Endothelial cell of umbilical vein (primary cell): ENCODE results near the gene ARID1B. TPM values are rescaled to one million over a fixed set of nuclear protein-coding genes. Genes with fewer than 3 reads are reported as not detected.

Experiments used
- BruUV-seq: library from RNA; stranded (reverse); fragments of 400-500 nt; replicated peaks from 2 replicates; lab custom pipeline; 2021; lab: Mats Ljungman, UMichigan
- CTCF ChIA-PET: fragments of 300-600, 350-600 bp; sonication (Branson Sonifier 250); formaldehyde crosslinking; loops from one replicate; lab custom pipeline; 2021; ENCODE audit warnings: antibody characterized with exemption, inconsistent platforms; lab: Charles Lee
- POLR2A ChIA-PET: fragments of 300-600, 350-600 bp; sonication (Branson Sonifier 250); formaldehyde crosslinking; loops from one replicate; lab custom pipeline; 2021; ENCODE audit warnings: antibody characterized with exemption, inconsistent platforms; lab: Charles Lee
- DNase-seq: peaks from one replicate; pipeline ENCODE4 v3.0.0-alpha.2; 2011; ENCODE audit warnings: low read depth, low spot score
- FAIRE-seq: peaks from 2 replicates; lab custom pipeline; 2011; peaks lifted over from hg19 to GRCh38; lab: Jason Lieb, UNC
- H2AFZ ChIP-seq: 2 replicates; pipeline ENCODE4 v1.6.0; 2012; ENCODE audit warnings: low read depth, low read length, control low read depth, inconsistent platforms
- H3K27ac ChIP-seq: 2 replicates; pipeline ENCODE4 v1.5.1; 2011; ENCODE audit warnings: low read depth, mild to moderate bottlenecking, control low read depth, low read length, moderate library complexity; ENCODE audit not compliant: insufficient read depth
- H3K27me3 ChIP-seq, 2 experiments: 2 replicates each; pipeline versions ENCODE4 v1.6.0 to v1.6.1; 2011; ENCODE audit warnings: low read length in 2 of 2, mixed read lengths in 1 of 2; ENCODE audit not compliant: control insufficient read depth in 2 of 2, insufficient read depth in 2 of 2
- H3K36me3 ChIP-seq, 2 experiments: 2 replicates in 1 of 2; 3 replicates in 1 of 2; pipeline ENCODE4 v1.5.1; 2011; ENCODE audit warnings: low read length in 2 of 2, mild to moderate bottlenecking in 1 of 2, moderate library complexity in 1 of 2; ENCODE audit not compliant: control insufficient read depth in 2 of 2, insufficient read depth in 2 of 2; ENCODE audit errors: extremely low read depth in 1 of 2
- H3K4me1 ChIP-seq: 3 replicates; pipeline ENCODE4 v1.5.1; 2011; ENCODE audit warnings: mild to moderate bottlenecking, low read length; ENCODE audit not compliant: control insufficient read depth, insufficient read depth; ENCODE audit errors: extremely low read depth
- H3K4me2 ChIP-seq: 2 replicates; pipeline ENCODE4 v1.6.1; 2011; ENCODE audit warnings: low read length, control low read depth, mixed read lengths; ENCODE audit not compliant: insufficient read depth
- H3K4me3 ChIP-seq, 3 experiments: fragments of 200-600 bp in 1 of 3; sonication (generic), shearing (Covaris generic) in 1 of 3; replicated peaks in 1 of 3; 2 replicates each; pipeline ENCODE4 v1.5.1; 2011 to 2016; ENCODE audit warnings: control low read depth in 3 of 3, low read length in 3 of 3, mild to moderate bottlenecking in 2 of 3, inconsistent platforms in 1 of 3, low read depth in 1 of 3, moderate library complexity in 1 of 3; ENCODE audit not compliant: insufficient read depth in 1 of 3
- H3K79me2 ChIP-seq: 2 replicates; pipeline ENCODE4 v1.6.0; 2012; ENCODE audit warnings: low read length, inconsistent platforms; ENCODE audit not compliant: control insufficient read depth, insufficient read depth
- H3K9ac ChIP-seq: replicated peaks from 2 replicates; pipeline ENCODE3; 2011; ENCODE audit warnings: low read length, control low read depth; ENCODE audit not compliant: insufficient read depth; ENCODE audit errors: extremely low read depth
- H3K9me1 ChIP-seq: replicated peaks from 3 replicates; pipeline ENCODE4 v1.6.0; 2011; ENCODE audit warnings: mild to moderate bottlenecking, low read length; ENCODE audit not compliant: control insufficient read depth, insufficient read depth; ENCODE audit errors: extremely low read depth
- H3K9me3 ChIP-seq: replicated peaks from 2 replicates; pipeline ENCODE4 v1.5.1; 2012; ENCODE audit warnings: low read length, inconsistent platforms; ENCODE audit not compliant: control insufficient read depth, insufficient read depth
- H4K20me1 ChIP-seq: replicated peaks from 2 replicates; pipeline ENCODE3; 2011; ENCODE audit warnings: mild to moderate bottlenecking, low read length; ENCODE audit not compliant: control insufficient read depth, insufficient read depth; ENCODE audit errors: extremely low read depth
- CTCF ChIP-seq, 2 donors: IDR thresholded peaks; 1 replicate in 1 of 2; 2 replicates in 1 of 2; pipeline ENCODE4 v1.5.1; 2011; ENCODE audit warnings: low read length in 2 of 2, mild to moderate bottlenecking in 2 of 2, moderate library complexity in 2 of 2, control low read depth in 1 of 2, inconsistent platforms in 1 of 2, low read depth in 1 of 2; ENCODE audit not compliant: insufficient read depth in 1 of 2; ENCODE audit errors: extremely low read depth in 1 of 2
- EZH2 ChIP-seq: IDR thresholded peaks from 2 replicates; pipeline ENCODE4 v1.6.1; 2012; ENCODE audit warnings: borderline replicate concordance, low read depth, mild to moderate bottlenecking, moderate library complexity, low read length, inconsistent platforms; ENCODE audit not compliant: severe bottlenecking
- FOS ChIP-seq: IDR thresholded peaks from 2 replicates; pipeline ENCODE4 v1.6.1; 2011; ENCODE audit warnings: mild to moderate bottlenecking, low read length, moderate library complexity, borderline replicate concordance; ENCODE audit not compliant: insufficient read depth
- GATA2 ChIP-seq: IDR thresholded peaks from 2 replicates; pipeline ENCODE4 v1.7.0; 2011; ENCODE audit warnings: low read depth, mild to moderate bottlenecking, moderate library complexity, mixed read lengths, low read length; ENCODE audit not compliant: insufficient read length, insufficient read depth
- JUN ChIP-seq: IDR thresholded peaks from 2 replicates; pipeline ENCODE4 v1.6.1; 2011; ENCODE audit warnings: borderline replicate concordance, low read depth; ENCODE audit not compliant: insufficient read length, insufficient read depth
- MAX ChIP-seq: IDR thresholded peaks from 2 replicates; pipeline ENCODE4 v1.6.1; 2011; ENCODE audit not compliant: insufficient read depth, insufficient read length
- MYC ChIP-seq: IDR thresholded peaks from one replicate; pipeline ENCODE4 v1.6.1; 2011; ENCODE audit warnings: mild to moderate bottlenecking, low read depth, low read length
- POLR2A ChIP-seq: IDR thresholded peaks from 2 replicates; pipeline ENCODE4 v1.6.1; 2012; ENCODE audit warnings: low read depth, mild to moderate bottlenecking, control low read depth, low read length
- POLR2AphosphoS5 ChIP-seq: IDR thresholded peaks from 2 replicates; pipeline ENCODE4 v1.6.1; 2012; ENCODE audit warnings: low read depth, mild to moderate bottlenecking, control low read depth, low read length, moderate library complexity; ENCODE audit not compliant: insufficient read depth
- dilution Hi-C: fragments of 300-500 bp; cut with MboI; formaldehyde crosslinking; loops from one replicate; pipeline ENCODE4 v1.15.0; 2019; ENCODE audit warnings: low sequenced_read_pairs; ENCODE audit not compliant: extremely low pct_ligation_motif_present
- intact Hi-C: fragments of 100-400 bp; cut with micrococcal nuclease; formaldehyde crosslinking; loops from one replicate; pipeline ENCODE4 v1.10.0; 2022
- polyA plus RNA-seq, 4 experiments: library from polyadenylated mRNA; depleted of rRNA in 3 of 4; stranded (reverse) in 3 of 4; unstranded in 1 of 4; fragments of >200 nt; gene quantifications; 2 replicates each; pipeline versions ENCODE4 v1.2.1 to v1.2.3, GENCODE V29; 2011 to 2012; ENCODE audit warnings: missing spikeins in 1 of 4
- total RNA-seq: library from RNA; stranded (reverse); gene quantifications from 2 replicates; pipeline ENCODE4 v1.2.3, GENCODE V29; 2021

Gene ARID1B
- total and polyA plus RNA-seq, 2 donors (not counting 3 experiments of a cell fraction or from before 2014, with no cell fraction given): 21.8 to 89.5 TPM

GRCh38 chr6:156773476-156773875, 3.7 kb upstream of the ARID1B start:
- POLR2A ChIA-PET: no interaction called here

GRCh38 chr6:156773935-156774852, 3.0 kb upstream of the ARID1B start:
- DNase-seq (no peak), FAIRE-seq (no peak)
- dilution Hi-C loops: no loop called here
- Histone ChIP-seq H3K4me1 (peaks cover 17% of the 10 kb centered on the region), H3K79me2 (peaks cover 18% of the 10 kb centered on the region), H3K9me3 (no peaks in the 10 kb centered on the region), H3K4me3 (no peak overlapping the region), H3K4me2 (no peak overlapping the region), H4K20me1 (no peaks in the 10 kb centered on the region), H2AFZ (no peak overlapping the region), H3K9me1 (no peaks in the 10 kb centered on the region), H3K9ac (no peak overlapping the region), H3K36me3 (no peaks in the 10 kb centered on the region), H3K27ac (no peak overlapping the region), H3K27me3 (no peaks in the 10 kb centered on the region)
- TF ChIP-seq CTCF (IDR thresholded peaks at IDR 0.05; ENCODE audit: extremely low read depth in 1 of 2, insufficient read depth in 1 of 2, low read depth in 1 of 2, low read length in 2 of 2): no peak
- no peak for TF ChIP-seq FOS
- no peak for TF ChIP-seq MYC
- TF ChIP-seq GATA2: no peak
- no peak for TF ChIP-seq EZH2
- TF ChIP-seq MAX: no peak
- TF ChIP-seq JUN: no peak
- TF ChIP-seq POLR2AphosphoS5: no peak
- TF ChIP-seq POLR2A: no peak
- intact Hi-C loops: no loop called here
- no TSS peak for BruUV-seq
- POLR2A ChIA-PET: no interaction called here
- CTCF ChIA-PET: no interaction called here

More at GRCh38 chr6:156773476-156773875, 3.7 kb upstream of the ARID1B start:
- no peaks in the 10 kb centered on the region for H3K36me3 ChIP-seq
- FAIRE-seq (no peak), DNase-seq (no peak)
- H3K27ac ChIP-seq: no peak overlapping the region
- BruUV-seq: no TSS peak
- H2AFZ ChIP-seq: no peak overlapping the region
- no peaks in the 10 kb centered on the region for H4K20me1 ChIP-seq
- H3K9me3 ChIP-seq: no peaks in the 10 kb centered on the region
- dilution Hi-C loops: no loop called here
- H3K9ac ChIP-seq: no peak overlapping the region
- H3K4me1 ChIP-seq: peaks cover 17% of the 10 kb centered on the region
- intact Hi-C loops: no loop called here
- H3K4me3 ChIP-seq: no peak overlapping the region
- H3K9me1 ChIP-seq: no peaks in the 10 kb centered on the region
- no peaks in the 10 kb centered on the region for H3K27me3 ChIP-seq
- peaks cover 13% of the 10 kb centered on the region for H3K79me2 ChIP-seq
- CTCF ChIA-PET: no interaction called here
- no peak for TF ChIP-seq MYC
- no peak for TF ChIP-seq FOS
- TF ChIP-seq JUN: no peak
- no peak overlapping the region for H3K4me2 ChIP-seq
